Measurements from ENCODE around the gene PRKAR2A. TPM values are rescaled to one million over a fixed set of nuclear protein-coding genes. Genes with fewer than 3 reads are reported as not detected.

PRKAR2A gene
- total and polyA plus RNA-seq, 9 of the 15 experiments (the other 6 are each of a cell fraction or from before 2014, with no cell fraction given): 15.9 to 84.5 (median 37.6) TPM

DNA sequence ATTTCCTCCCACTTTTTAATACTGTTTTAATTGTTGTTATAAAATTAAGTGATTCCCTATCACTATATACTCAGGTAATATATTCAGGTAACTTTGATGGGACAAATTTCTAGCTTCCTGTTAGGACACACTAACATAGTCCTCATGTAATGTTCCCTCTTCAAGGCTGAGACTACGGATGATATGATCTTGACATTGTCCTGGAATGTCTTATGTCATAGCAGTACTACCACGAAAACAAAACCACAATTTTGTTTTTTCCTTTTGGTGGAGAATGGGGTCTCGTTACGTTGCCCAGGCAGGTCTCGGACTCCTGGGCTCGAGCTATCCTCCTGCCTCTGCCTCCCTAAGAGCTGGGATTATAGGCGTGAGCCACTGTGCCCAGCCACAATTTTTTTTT, 103.9 kb downstream of the PRKAR2A start (continued):
- TF ChIP-seq, protein P1, sequence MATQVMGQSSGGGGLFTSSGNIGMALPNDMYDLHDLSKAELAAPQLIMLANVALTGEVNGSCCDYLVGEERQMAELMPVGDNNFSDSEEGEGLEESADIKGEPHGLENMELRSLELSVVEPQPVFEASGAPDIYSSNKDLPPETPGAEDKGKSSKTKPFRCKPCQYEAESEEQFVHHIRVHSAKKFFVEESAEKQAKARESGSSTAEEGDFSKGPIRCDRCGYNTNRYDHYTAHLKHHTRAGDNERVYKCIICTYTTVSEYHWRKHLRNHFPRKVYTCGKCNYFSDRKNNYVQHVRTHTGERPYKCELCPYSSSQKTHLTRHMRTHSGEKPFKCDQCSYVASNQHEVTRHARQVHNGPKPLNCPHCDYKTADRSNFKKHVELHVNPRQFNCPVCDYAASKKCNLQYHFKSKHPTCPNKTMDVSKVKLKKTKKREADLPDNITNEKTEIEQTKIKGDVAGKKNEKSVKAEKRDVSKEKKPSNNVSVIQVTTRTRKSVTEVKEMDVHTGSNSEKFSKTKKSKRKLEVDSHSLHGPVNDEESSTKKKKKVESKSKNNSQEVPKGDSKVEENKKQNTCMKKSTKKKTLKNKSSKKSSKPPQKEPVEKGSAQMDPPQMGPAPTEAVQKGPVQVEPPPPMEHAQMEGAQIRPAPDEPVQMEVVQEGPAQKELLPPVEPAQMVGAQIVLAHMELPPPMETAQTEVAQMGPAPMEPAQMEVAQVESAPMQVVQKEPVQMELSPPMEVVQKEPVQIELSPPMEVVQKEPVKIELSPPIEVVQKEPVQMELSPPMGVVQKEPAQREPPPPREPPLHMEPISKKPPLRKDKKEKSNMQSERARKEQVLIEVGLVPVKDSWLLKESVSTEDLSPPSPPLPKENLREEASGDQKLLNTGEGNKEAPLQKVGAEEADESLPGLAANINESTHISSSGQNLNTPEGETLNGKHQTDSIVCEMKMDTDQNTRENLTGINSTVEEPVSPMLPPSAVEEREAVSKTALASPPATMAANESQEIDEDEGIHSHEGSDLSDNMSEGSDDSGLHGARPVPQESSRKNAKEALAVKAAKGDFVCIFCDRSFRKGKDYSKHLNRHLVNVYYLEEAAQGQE (IDR thresholded peaks at IDR 0.05; ENCODE audit: borderline replicate concordance): no peak
- TF ChIP-seq, protein P1 (CRISPR knock-in tag; IDR thresholded peaks at IDR 0.05; ENCODE audit: low read depth): no peak
- TF ChIP-seq TEAD4 (IDR thresholded peaks at IDR 0.05; ENCODE audit: low read length) (peak; percentile 76; the same call in 1 of the 2 replicates), TEAD4 (CRISPR knock-in tag; IDR thresholded peaks at IDR 0.05; ENCODE audit: borderline replicate concordance) (no peak), TAF15 (IDR thresholded peaks at IDR 0.05; ENCODE audit: low read depth, low read length) (no peak), ESRRA (IDR thresholded peaks at IDR 0.05; ENCODE audit: borderline replicate concordance, low read depth) (peak; percentile 25; the same call in 1 of the 2 replicates), SREBF2 (CRISPR knock-in tag; IDR thresholded peaks at IDR 0.05) (no peak), JUNB (CRISPR knock-in tag; conservative IDR thresholded peaks at IDR 0.05) (no peak), DACH1 (IDR thresholded peaks at IDR 0.05; ENCODE audit: partially characterized antibody) (no peak), SRF (CRISPR knock-in tag; IDR thresholded peaks at IDR 0.05) (no peak), STAT5B (CRISPR knock-in tag; IDR thresholded peaks at IDR 0.05) (no peak), JUN (IDR thresholded peaks at IDR 0.05; ENCODE audit: borderline replicate concordance, low read depth, low read length) (0 out of 2 replicates have a peak, but pooled peaks have one; percentile 5), JUN (CRISPR knock-in tag; IDR thresholded peaks at IDR 0.05; ENCODE audit: borderline replicate concordance) (no peak), BMI1 (IDR thresholded peaks at IDR 0.05; ENCODE audit: low read length) (no peak), ZZZ3 (IDR thresholded peaks at IDR 0.05) (no peak), ELF4 (CRISPR knock-in tag; IDR thresholded peaks at IDR 0.05) (no peak), ZNF398 (CRISPR knock-in tag; IDR thresholded peaks at IDR 0.05) (no peak), ZNF121 (CRISPR knock-in tag; conservative IDR thresholded peaks at IDR 0.05) (peak; percentile 69; the same call in 1 of the 2 replicates)
- TF ChIP-seq, protein P2, sequence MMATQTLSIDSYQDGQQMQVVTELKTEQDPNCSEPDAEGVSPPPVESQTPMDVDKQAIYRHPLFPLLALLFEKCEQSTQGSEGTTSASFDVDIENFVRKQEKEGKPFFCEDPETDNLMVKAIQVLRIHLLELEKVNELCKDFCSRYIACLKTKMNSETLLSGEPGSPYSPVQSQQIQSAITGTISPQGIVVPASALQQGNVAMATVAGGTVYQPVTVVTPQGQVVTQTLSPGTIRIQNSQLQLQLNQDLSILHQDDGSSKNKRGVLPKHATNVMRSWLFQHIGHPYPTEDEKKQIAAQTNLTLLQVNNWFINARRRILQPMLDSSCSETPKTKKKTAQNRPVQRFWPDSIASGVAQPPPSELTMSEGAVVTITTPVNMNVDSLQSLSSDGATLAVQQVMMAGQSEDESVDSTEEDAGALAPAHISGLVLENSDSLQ (IDR thresholded peaks at IDR 0.05): no peak

Data from K562 (cell line).